ENCODE data around the gene CYP2A6.

Gene CYP2A6

GRCh38 chr19:40811478-40812341 lies 38.5 kb downstream of the CYP2A6 start:
- TF ChIP-seq, protein P1, sequence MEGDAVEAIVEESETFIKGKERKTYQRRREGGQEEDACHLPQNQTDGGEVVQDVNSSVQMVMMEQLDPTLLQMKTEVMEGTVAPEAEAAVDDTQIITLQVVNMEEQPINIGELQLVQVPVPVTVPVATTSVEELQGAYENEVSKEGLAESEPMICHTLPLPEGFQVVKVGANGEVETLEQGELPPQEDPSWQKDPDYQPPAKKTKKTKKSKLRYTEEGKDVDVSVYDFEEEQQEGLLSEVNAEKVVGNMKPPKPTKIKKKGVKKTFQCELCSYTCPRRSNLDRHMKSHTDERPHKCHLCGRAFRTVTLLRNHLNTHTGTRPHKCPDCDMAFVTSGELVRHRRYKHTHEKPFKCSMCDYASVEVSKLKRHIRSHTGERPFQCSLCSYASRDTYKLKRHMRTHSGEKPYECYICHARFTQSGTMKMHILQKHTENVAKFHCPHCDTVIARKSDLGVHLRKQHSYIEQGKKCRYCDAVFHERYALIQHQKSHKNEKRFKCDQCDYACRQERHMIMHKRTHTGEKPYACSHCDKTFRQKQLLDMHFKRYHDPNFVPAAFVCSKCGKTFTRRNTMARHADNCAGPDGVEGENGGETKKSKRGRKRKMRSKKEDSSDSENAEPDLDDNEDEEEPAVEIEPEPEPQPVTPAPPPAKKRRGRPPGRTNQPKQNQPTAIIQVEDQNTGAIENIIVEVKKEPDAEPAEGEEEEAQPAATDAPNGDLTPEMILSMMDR (IDR thresholded peaks at IDR 0.05; ENCODE audit: insufficient read depth, low read depth, low read length, missing control alignments), result no peak
- H3K4me3 ChIP-seq (ENCODE audit: low read depth, low read length), result peak overlapping the region; percentile 29
- no peak for DNase-seq (ENCODE audit: low read depth)

DNA sequence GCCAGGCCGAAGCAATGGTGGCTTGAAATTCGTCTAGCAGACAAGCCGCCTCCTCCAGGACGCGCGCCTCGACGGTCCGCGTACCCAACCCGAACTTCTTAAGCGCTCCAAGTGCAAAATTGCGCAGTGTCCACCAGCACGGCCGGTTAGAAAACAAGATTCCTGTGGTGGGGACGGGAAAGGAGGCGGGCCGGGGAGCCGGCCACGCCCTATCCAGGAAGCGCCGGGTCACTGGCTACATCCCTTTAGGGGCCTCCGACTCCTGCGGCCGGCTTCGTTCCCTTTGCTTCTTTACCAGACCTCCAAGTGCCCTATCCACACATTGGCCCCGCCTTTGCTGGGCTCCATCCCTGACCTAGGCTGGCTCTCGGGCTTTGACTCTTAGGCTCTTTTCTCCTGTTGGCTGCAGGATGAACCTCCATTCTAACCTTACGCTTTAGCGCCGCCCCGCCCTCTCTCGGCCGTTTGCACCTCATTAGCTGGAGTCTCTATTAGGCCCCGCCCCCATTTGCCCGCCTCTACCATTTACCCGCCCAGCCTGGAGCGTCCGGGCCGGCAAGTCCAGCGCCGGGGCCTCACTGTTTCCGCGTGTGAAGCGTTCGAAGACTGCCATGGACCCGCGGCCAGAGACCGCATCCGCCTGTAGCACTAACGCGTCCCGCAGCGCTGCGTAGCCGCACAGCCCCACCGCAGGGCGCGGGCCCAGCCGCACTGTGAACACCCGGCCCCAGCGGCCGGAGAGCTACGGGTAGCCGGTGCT lies 39.4 kb downstream of the CYP2A6 start:
- DNase-seq (ENCODE audit: low read depth), result peak; percentile 66
- H3K4me3 ChIP-seq (ENCODE audit: low read depth, low read length), result peak overlapping the region; percentile 45

GRCh38 chr19:40810160-40810559 lies 40.1 kb downstream of the CYP2A6 start:
- TF ChIP-seq, protein P1 (IDR thresholded peaks at IDR 0.05; ENCODE audit: insufficient read depth, low read depth, low read length, missing control alignments), result no peak
- no peak for DNase-seq (ENCODE audit: low read depth)
- H3K4me3 ChIP-seq (ENCODE audit: low read depth, low read length), result no peak overlapping the region

DNA sequence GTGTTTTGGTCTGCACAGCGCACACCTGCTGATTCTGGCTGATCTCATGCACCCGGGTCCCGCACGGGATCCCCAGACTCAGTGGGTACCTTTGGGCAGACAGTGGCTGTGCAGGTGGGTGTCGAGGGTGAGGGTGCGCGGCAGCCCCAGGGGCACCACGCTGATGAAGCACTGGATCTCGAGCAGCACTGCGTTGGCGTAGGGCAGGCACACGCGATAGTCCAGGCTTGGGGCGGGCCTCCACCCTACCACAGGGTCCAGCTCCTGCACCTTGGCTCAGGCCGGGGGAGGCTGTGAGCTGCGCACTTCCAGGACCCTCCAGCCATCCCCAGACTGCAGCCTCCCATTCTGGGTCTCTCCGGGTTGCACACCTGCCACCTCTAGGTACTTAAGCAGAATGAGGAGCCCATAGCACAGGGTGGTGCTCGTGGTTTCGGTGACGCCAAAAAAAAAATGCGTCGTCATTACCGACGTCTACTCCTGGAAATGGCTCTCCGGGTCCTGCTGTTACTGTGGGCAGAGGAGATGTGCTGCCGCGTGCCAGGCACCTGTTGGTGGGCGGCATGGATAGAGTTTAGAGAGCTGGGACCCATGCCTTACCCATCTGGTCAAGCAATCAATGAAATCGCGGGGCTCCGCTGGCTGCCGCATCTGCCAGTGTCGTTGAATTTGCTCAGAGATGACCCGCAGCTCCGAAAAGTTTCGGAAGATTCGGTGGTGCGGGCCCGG lies 40.7 kb downstream of the CYP2A6 start:
- DNase-seq (ENCODE audit: low read depth), result no peak
- TF ChIP-seq, protein P1 (IDR thresholded peaks at IDR 0.05; ENCODE audit: insufficient read depth, low read depth, low read length, missing control alignments), result no peak
- H3K4me3 ChIP-seq (ENCODE audit: low read depth, low read length), result no peak overlapping the region

DNA sequence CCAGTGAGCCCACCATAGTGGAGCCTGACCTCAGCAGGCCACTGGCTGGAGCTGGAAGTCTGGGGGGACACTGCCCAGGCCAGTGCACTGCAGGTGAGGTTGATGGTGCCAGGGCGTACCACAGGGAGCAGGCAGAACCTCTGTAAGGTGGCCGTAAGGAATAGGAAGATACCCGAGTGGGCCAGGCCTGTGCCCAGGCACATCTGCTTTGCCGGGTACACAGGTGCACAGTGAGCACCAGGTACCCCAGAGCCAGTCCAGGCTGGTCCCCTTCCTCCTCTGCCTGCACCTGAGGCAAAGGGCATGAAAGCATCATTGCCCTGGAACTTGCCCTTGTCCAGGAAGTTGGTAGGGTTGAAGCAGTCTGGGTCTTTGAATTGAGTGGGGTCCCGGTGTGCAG lies 41.8 kb downstream of the CYP2A6 start:
- no peak for DNase-seq (ENCODE audit: low read depth)
- TF ChIP-seq, protein P1 (IDR thresholded peaks at IDR 0.05; ENCODE audit: insufficient read depth, low read depth, low read length, missing control alignments), result no peak
- H3K4me3 ChIP-seq (ENCODE audit: low read depth, low read length), result no peak overlapping the region

GRCh38 chr19:40808021-40808325 lies 42.3 kb downstream of the CYP2A6 start:
- no peak for DNase-seq (ENCODE audit: low read depth)
- TF ChIP-seq, protein P1 (IDR thresholded peaks at IDR 0.05; ENCODE audit: insufficient read depth, low read depth, low read length, missing control alignments), result no peak
- H3K4me3 ChIP-seq (ENCODE audit: low read depth, low read length), result no peak overlapping the region
